Measurements from ENCODE around the gene OR9K2. TPM values are rescaled to one million over a fixed set of nuclear protein-coding genes. Genes with fewer than 3 reads are reported as not detected.
A peak's percentile ranks its signal among the peaks of the same experiment; 100 is the strongest.
"Not testable (repeated sequence)": the region's sequence is repeated elsewhere in the genome, so short reads cannot be mapped to it uniquely, and the experiment has no call there.

OR9K2 gene
- total RNA-seq, 4 donors from 2014 or later: not detected

DNA sequence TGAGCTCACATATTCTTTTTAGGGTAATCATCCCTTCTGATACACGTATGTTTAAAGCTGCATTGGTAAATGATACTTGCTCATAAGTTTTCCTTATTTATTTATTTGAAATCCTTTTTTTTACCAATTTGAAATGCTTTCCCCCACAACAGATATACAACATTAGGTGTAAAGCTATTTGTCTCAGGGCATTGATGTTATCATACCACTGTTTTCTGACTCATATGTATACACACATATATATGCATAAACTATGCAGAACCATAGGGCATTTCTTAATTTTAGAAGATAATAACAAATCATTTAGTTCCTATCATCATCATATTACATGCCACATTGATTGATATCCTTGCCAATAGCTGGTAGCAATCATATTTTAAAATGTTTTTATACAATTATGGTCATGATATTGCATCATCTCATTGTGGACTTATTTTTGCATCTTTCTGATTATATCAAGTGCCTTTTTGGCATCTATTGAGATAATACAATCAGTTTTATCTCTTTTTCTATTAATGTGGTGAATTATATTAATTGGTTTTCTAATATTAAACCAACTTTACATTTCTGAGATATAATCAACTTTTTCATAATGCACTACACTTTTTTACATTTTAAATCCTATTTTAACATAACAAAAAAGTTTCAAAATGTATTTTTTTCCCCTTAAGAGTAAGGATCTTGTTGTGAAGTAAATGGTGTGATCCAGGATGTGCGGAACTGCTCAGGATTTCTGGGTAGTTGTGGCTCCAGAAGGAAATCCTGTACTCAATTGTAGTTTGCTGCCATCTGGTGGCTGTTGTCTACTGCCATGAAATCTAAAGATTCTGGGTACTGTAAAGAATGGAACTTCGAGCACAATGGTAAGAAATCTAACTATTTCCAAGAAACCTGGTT, 16.7 kb downstream of the OR9K2 start:
- TF ChIP-seq, protein P1, sequence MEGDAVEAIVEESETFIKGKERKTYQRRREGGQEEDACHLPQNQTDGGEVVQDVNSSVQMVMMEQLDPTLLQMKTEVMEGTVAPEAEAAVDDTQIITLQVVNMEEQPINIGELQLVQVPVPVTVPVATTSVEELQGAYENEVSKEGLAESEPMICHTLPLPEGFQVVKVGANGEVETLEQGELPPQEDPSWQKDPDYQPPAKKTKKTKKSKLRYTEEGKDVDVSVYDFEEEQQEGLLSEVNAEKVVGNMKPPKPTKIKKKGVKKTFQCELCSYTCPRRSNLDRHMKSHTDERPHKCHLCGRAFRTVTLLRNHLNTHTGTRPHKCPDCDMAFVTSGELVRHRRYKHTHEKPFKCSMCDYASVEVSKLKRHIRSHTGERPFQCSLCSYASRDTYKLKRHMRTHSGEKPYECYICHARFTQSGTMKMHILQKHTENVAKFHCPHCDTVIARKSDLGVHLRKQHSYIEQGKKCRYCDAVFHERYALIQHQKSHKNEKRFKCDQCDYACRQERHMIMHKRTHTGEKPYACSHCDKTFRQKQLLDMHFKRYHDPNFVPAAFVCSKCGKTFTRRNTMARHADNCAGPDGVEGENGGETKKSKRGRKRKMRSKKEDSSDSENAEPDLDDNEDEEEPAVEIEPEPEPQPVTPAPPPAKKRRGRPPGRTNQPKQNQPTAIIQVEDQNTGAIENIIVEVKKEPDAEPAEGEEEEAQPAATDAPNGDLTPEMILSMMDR (IDR thresholded peaks at IDR 0.05): peak in 4 of 5 experiments; percentile 43 to 76 (median 53)
- TF ChIP-seq EP300 (IDR thresholded peaks at IDR 0.05): no peak
- H3K36me3 ChIP-seq: no peaks in the 10 kb centered on the region
- peaks cover 0 to 8% (median 1%) of the 10 kb centered on the region in 4 donors for H3K9me3 ChIP-seq
- peaks cover 0 to 4% (median 0%) of the 10 kb centered on the region in 4 donors for H3K4me1 ChIP-seq
- H3K4me3 ChIP-seq: no peak overlapping the region
- no peak overlapping the region for H3K27ac ChIP-seq
- 39 to 44% methylated on average over 3 of the region's 3 CpGs for WGBS, 2 donors
- peak in 1 of 2 donors; percentile 64 for DNase-seq (ENCODE audit: low spot score in 2 of 2)
- H3K27me3 ChIP-seq: no peaks in the 10 kb centered on the region

DNA sequence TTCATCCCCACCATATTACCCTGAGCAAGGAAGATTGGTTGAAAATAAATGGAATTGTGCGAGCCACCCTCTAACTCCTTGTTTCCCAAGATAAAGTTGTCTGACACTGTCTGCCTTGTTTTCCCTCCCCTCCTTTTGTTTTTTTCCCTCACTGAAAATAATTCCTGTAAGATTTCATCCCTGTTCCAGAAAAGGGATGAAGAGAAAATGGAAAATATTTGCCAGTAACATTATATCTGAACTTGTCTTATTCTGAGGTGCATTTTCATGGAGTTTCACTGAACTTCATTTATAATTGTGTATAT, 17.3 kb downstream of the OR9K2 start:
- no peaks in the 10 kb centered on the region for H3K27me3 ChIP-seq
- H3K36me3 ChIP-seq: no peaks in the 10 kb centered on the region
- 15 to 24% methylated on average over 1 of the region's 1 CpG for WGBS, 2 donors
- DNase-seq (ENCODE audit: low spot score in 2 of 2): no peak
- no peak for TF ChIP-seq POLR2A (IDR thresholded peaks at IDR 0.05)
- TF ChIP-seq EP300 (IDR thresholded peaks at IDR 0.05): no peak
- TF ChIP-seq, protein P1 (IDR thresholded peaks at IDR 0.05): no peak
- no peak overlapping the region for H3K4me3 ChIP-seq
- H3K9me3 ChIP-seq: peaks cover 0 to 8% (median 1%) of the 10 kb centered on the region in 4 donors
- H3K4me1 ChIP-seq: peaks cover 0 to 4% (median 0%) of the 10 kb centered on the region in 4 donors
- no peak overlapping the region for H3K27ac ChIP-seq

DNA sequence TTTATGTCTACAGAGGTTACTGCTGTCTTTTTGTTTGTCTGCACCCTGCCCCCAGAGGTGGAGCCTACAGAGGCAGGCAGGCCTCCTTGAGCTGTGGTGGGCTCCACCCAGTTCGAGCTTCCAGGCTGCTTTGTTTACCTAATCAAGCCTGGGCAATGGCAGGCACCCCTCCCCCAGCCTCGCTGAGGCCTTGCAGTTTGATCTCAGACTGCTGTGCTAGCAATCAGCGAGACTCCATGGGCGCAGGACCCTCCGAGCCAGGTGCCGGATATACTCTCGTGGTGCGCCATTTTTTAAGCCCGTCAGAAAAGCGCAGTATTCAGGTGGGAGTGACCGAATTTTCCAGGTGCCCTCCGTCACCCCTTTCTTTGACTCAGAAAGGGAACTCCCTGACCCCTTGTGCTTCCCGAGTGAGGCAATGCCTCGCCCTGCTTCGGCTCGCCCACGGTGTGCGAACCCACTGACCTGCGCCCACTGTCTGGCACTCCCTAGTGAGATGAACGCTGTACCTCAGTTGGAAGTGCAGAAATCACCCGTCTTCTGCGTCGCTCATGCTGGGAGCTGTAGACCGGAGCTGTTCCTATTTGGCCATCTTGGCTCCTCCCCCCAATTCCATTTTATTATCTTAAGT, 40.9 kb downstream of the OR9K2 start:
- not testable (repeated sequence) for H3K9me3 ChIP-seq; H3K4me1 ChIP-seq; H3K27me3 ChIP-seq; H3K4me3 ChIP-seq; H3K27ac ChIP-seq; DNase-seq (ENCODE audit: low spot score in 2 of 2); H3K36me3 ChIP-seq
- WGBS, 2 donors: 85 to 90% methylated on average over 23 to 24 of the region's 24 CpGs

DNA sequence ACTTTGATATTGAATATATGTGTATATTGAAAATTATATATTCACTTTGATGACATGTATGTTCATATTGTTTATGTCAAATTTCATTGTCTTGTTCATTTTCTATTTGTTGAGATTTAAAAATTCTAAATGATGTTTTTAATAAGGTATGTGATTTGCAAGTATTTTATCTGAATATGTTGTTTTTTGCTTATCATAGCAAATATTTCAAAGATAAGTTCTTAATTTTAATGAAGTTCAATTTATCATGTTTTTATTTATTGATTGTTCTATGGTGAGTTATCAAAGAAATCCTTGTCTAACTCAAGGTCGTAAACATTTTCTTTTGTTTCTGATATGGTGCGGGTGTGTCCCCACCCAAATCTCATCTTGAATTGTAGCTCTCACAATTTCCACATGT, 45.2 kb downstream of the OR9K2 start:
- Histone ChIP-seq H3K27ac (no peak overlapping the region), H3K4me3 (no peak overlapping the region), H3K36me3 (no peaks in the 10 kb centered on the region), H3K9me3 (no peaks in the 10 kb centered on the region), H3K27me3 (no peaks in the 10 kb centered on the region), H3K4me1 (no peaks in the 10 kb centered on the region)
- WGBS, 2 donors: 87 to 90% methylated on average over 2 of the region's 2 CpGs
- TF ChIP-seq EP300 (IDR thresholded peaks at IDR 0.05): no peak
- no peak for TF ChIP-seq POLR2A (IDR thresholded peaks at IDR 0.05)
- TF ChIP-seq, protein P1 (IDR thresholded peaks at IDR 0.05): no peak
- DNase-seq (ENCODE audit: low spot score in 2 of 2): no peak

DNA sequence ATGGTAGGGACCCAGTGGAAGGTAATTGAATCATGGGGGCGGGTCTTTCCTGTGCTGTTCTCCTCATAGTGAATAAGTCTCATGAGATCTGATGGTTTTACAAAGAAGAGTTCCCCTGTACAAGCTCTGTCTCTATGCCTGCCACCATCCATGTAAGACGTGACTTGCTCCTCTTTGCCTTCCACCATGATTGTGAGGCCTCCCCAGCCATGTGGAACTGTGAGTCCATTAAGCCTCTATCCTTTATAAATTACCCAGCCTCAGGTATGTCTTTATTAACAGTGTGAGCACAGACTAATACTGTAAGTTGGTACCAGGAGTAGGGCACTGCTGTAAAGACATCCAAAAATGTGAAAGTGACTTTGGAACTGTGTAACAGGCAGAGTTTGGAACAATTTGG, 45.6 kb downstream of the OR9K2 start:
- WGBS, 2 donors: 71 to 72% methylated on average over 2 of the region's 2 CpGs

DNA sequence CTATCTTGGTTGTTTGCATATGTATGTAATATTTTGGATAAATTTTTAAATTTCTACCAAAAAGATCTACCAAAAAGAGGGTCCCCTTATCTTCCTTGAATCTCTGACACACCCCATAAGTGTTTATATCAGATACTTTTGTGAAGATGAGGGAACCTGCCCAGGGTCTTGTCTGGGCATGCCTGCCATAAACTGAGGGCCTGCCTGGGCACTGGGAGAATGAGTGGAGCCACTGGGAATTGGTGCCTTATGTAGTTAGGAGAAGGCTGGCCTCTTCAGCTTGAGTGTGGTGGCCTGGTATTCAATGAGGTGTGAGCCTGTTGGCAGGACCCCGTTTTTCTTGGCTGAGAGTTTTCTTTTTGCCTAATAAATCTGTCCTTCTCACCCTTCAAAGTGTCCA, 46.5 kb downstream of the OR9K2 start:
- Histone ChIP-seq H3K27ac (no peak overlapping the region), H3K4me3 (no peak overlapping the region), H3K4me1 (no peaks in the 10 kb centered on the region), H3K9me3 (no peaks in the 10 kb centered on the region), H3K36me3 (no peaks in the 10 kb centered on the region), H3K27me3 (no peaks in the 10 kb centered on the region)
- DNase-seq (ENCODE audit: low spot score in 2 of 2): no peak
- no peak for TF ChIP-seq EP300 (IDR thresholded peaks at IDR 0.05)
- TF ChIP-seq POLR2A (IDR thresholded peaks at IDR 0.05): no peak
- TF ChIP-seq, protein P1 (IDR thresholded peaks at IDR 0.05): no peak
- WGBS, 2 donors: 41 to 63% methylated on average over 1 of the region's 1 CpG

More for the DNA sequence above, 45.6 kb downstream of the OR9K2 start:
- not testable (repeated sequence) for DNase-seq (ENCODE audit: low spot score in 2 of 2); H3K4me1 ChIP-seq; H3K9me3 ChIP-seq; H3K27me3 ChIP-seq; H3K27ac ChIP-seq; H3K4me3 ChIP-seq; H3K36me3 ChIP-seq

All from tibial nerve (tissue), 4 donors.